Vagina (tissue), 2 donors: Measurements from ENCODE around the gene LARP1.

Experiments used
- CTCF ChIP-seq, 3 experiments: fragments of 450-650 bp in 2 of 3; fragments of 200-600 bp in 1 of 3; sonication (generic) in 1 of 3; IDR thresholded peaks; one replicate each; pipeline ENCODE4 v1.5.1; 2017 to 2019; ENCODE audit warnings: antibody characterized with exemption in 3 of 3, mild to moderate bottlenecking in 2 of 3, moderate library complexity in 2 of 3
- POLR2A ChIP-seq, 2 donors: fragments of 450-650 bp; IDR thresholded peaks; one replicate each; pipeline ENCODE4 v1.6.1; 2017; ENCODE audit warnings: antibody characterized with exemption in 2 of 2, mild to moderate bottlenecking in 2 of 2, moderate library complexity in 2 of 2
- POLR2AphosphoS5 ChIP-seq, 2 donors: sonication (generic); formaldehyde crosslinking; IDR thresholded peaks; one replicate each; pipeline ENCODE4 v1.9.0; 2017; ENCODE audit warnings: antibody characterized with exemption in 2 of 2, mild to moderate bottlenecking in 2 of 2, low read depth in 1 of 2; ENCODE audit not compliant: insufficient read depth in 1 of 2

GRCh38 chr5:154732212-154732611, 23.0 kb upstream of the LARP1 start:
- TF ChIP-seq CTCF (IDR thresholded peaks at IDR 0.05) (no peak), POLR2A (IDR thresholded peaks at IDR 0.05) (no peak), POLR2AphosphoS5 (IDR thresholded peaks at IDR 0.05; ENCODE audit: insufficient read depth in 1 of 2, low read depth in 1 of 2) (no peak)
